KOPT-K1 (cell line): ENCODE data around the gene TMED9.
A peak's percentile ranks its signal among the peaks of the same experiment; 100 is the strongest.

Source experiments
- H3K27ac ChIP-seq: fragments of 200-600 bp; sonication (generic); 2 replicates; pipeline ENCODE4 v1.5.1; 2016; ENCODE audit warnings: antibody characterized with exemption, mild to moderate bottlenecking, low read depth, low read length; ENCODE audit not compliant: poor library complexity, severe bottlenecking
- H3K36me3 ChIP-seq: fragments of 200-600 bp; sonication (generic); 2 replicates; pipeline ENCODE4 v1.5.1; 2017; ENCODE audit warnings: antibody characterized with exemption, mild to moderate bottlenecking, low read length, moderate library complexity; ENCODE audit not compliant: insufficient read depth
- H3K9me3 ChIP-seq: fragments of 200-600 bp; sonication (generic); 2 replicates; pipeline ENCODE4 v1.5.1; 2017; ENCODE audit warnings: antibody characterized with exemption, low read length, mild to moderate bottlenecking; ENCODE audit not compliant: insufficient read depth, poor library complexity, severe bottlenecking

TMED9 gene

GRCh38 chr5:177592010-177592834 is at the start of gene TMED9:
TMED9 (plus strand) TSS chr5:177592203; CDS start chr5:177592215, 12 bp downstream.
- peaks cover 36% of the 10 kb centered on the region for H3K36me3 ChIP-seq
- peaks cover 5% of the 10 kb centered on the region for H3K9me3 ChIP-seq
- peak within 1 kb of the TSS; percentile 78 for H3K27ac ChIP-seq

DNA sequence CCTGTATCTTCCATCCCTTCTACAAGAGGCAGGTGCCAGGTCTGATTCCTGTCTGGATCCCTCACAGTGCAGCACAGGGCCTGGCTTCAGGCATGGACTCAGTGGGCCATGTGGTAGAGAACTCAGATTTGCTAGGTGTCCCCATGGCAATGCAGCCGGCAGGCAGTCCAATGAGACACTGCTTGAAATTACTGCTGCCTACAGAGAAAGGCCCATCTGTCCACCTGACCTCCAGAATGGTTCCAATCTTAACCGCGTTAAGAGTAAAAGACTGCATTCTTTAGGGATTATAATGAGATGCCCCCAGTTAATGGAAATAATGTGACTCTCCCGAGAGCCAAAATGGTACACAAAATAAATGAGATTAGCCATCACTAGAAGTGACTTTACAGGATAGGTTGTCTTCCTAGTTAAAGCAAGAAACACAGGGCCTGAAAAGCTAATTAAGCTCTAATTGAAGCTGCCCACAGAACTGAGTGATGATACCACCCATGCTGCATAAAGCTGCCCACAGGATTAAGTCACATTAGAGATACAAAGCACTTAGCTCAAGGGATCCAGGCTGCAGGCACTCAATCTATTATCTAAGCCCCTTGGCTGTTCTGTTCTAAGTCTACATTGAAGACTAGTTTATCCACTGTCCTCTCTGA is 49.1 kb upstream of the TMED9 start:
- no peaks in the 10 kb centered on the region for H3K9me3 ChIP-seq
- H3K36me3 ChIP-seq, result peaks cover 70% of the 10 kb centered on the region
- H3K27ac ChIP-seq, result no peak overlapping the region

DNA sequence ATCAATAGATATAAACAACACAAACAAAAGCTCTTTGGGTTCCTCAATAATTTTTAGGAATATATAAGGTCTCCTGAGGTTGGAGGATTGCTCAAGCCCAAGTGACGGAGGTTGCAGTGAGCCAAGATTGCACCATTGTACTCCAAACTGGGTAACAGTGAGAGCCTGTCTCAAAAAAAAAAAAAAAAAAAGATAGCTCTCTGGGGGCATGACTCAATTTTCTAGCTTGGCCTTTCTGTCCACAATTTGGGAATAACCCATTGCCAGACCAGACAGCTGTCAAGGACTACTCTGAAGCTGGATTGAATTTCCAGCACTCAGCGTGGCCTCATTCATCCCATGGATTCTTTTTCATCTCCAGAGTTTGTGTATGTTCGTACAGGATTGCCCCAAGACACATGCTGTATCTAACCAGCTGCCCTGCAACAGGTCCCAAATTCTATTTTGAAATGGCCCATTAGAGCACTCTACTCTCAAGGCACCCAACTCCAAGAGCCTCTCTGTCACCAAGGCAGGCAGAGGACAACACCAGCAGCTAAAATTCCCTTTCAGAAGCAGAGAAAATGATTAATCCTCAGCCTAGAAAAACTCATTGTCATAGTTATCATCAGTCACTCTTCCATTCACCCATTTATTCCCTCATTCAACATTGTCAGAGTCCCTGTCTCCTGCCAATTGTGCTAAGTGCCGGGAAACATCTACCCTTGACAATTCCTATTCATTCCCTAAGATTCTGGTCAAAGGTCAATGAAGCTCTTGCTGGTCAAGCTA is 46.3 kb upstream of the TMED9 start:
- Histone ChIP-seq H3K27ac (no peak overlapping the region), H3K9me3 (no peaks in the 10 kb centered on the region), H3K36me3 (peaks cover 71% of the 10 kb centered on the region)

GRCh38 chr5:177546258-177546741 is 45.7 kb upstream of the TMED9 start:
- no peaks in the 10 kb centered on the region for H3K9me3 ChIP-seq
- peaks cover 74% of the 10 kb centered on the region for H3K36me3 ChIP-seq
- H3K27ac ChIP-seq, result no peak overlapping the region

DNA sequence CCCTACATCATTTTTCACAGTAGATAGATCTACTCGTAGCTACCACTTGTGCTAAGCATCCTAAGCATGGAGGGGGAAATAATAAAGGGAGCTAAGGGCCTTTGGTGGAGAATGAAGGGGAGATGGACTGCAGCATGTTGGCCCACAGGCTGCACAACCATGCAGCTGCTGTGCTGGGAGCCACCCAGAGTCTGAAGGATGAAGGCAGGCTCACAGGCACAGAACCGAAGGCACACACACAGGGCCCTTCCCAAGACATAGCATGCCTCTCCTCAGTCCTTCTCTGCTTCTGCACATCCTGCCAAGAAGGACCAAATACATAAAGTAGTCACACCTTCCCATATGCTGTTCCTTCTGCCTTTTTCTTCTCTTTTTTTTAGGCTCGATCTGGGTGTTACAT is 44.3 kb upstream of the TMED9 start:
- peaks cover 75% of the 10 kb centered on the region for H3K36me3 ChIP-seq
- no peaks in the 10 kb centered on the region for H3K9me3 ChIP-seq
- no peak overlapping the region for H3K27ac ChIP-seq

GRCh38 chr5:177548495-177548894 is 43.5 kb upstream of the TMED9 start:
- Histone ChIP-seq H3K9me3 (no peaks in the 10 kb centered on the region), H3K27ac (no peak overlapping the region), H3K36me3 (peaks cover 71% of the 10 kb centered on the region)

DNA sequence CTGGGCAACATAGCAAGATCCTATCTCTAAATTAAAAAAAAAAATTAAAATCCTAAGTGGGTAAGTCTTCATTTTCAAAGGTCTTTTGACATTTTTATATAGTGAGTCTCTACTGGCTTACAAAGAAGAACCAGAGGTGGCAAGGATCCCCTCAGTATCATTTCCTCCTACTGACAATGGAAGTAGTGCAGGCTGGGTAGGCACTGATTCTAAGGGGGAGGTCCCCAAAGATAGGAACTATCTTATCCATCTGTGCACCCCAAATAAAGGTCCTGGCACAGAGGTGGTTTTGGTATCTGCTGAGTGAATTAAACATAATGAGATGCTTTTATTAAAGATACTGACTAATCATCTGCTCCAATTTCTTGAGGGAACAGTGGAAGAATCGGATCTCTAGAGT is 41.9 kb upstream of the TMED9 start:
- H3K36me3 ChIP-seq, result peaks cover 66% of the 10 kb centered on the region
- no peak overlapping the region for H3K27ac ChIP-seq
- no peaks in the 10 kb centered on the region for H3K9me3 ChIP-seq

- no peaks in the 10 kb centered on the region for H3K9me3 ChIP-seq
- H3K27ac ChIP-seq, result peak overlapping the region; percentile 64
- peaks cover 48% of the 10 kb centered on the region for H3K36me3 ChIP-seq
Measured at GRCh38 chr5:177552839-177553455, 39.1 kb upstream of the TMED9 start.

DNA sequence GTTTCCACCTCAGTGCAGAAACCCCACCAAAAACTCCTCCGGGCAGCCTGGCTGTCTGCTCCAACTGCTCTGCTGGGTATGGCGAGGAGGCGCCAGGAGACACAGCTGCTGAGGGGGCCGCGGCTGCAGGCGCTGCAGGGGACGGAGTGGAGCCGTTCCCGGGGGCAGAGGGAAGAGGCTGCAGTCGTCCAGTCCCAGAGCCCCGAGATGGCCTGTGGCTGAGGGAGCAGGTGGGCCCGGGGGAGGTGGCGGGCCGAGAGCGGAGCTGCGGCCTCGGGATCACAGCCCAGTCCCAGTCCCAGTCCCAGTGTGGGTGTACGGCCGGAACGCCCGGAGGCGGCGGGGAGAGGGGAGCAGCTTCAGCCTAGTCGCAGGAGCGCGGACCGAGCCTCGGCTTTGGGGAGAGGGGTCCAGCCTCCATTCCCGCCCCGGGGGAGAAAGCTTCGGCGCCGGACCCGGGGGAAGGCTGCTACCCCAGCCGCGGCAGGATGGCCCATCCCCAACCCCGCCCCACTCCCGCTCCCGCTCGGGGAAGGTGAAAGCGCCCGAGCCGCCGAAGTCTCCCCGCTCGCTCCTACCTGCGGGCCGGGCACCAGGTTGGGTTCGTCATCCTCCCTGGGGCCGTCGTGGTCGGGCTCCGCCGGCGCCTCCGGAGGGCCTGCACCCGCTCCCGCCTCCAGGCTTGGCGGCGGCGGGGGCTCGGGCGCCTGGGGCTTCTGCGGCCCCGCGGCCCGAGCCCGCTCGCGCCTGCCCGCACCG is 38.2 kb upstream of the TMED9 start:
- H3K36me3 ChIP-seq, result peaks cover 39% of the 10 kb centered on the region
- peak overlapping the region; percentile 64 for H3K27ac ChIP-seq
- H3K9me3 ChIP-seq, result no peaks in the 10 kb centered on the region

- Histone ChIP-seq H3K9me3 (no peaks in the 10 kb centered on the region), H3K27ac (peak within 1 kb of the TSS; percentile 64), H3K36me3 (peaks cover 35% of the 10 kb centered on the region)
Measured at GRCh38 chr5:177554474-177555111, 37.4 kb upstream of the TMED9 start, which contains the start of gene FAM193B. FAM193B (minus strand) TSS chr5:177554563; CDS start chr5:177554458, 105 bp downstream.

DNA sequence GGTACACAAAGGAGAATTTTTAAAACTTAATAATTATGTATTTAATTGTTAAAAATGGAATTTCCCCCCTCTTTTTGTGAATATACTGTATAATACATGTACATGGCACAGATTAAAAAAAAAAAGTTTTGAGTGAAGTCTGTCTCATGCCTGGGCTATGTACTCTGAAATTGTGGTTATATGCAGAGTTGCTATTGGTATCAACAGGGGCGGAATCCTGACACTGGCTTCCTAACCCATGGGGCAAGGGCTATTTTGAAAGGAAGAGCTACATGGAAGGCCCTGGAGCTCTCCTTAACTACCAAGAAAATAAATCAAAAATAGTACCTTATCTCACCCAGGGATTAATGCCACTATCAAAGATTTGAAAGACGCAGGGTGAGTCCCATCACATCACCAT is 36.8 kb upstream of the TMED9 start:
- no peaks in the 10 kb centered on the region for H3K9me3 ChIP-seq
- peaks cover 29% of the 10 kb centered on the region for H3K36me3 ChIP-seq
- H3K27ac ChIP-seq, result no peak overlapping the region

DNA sequence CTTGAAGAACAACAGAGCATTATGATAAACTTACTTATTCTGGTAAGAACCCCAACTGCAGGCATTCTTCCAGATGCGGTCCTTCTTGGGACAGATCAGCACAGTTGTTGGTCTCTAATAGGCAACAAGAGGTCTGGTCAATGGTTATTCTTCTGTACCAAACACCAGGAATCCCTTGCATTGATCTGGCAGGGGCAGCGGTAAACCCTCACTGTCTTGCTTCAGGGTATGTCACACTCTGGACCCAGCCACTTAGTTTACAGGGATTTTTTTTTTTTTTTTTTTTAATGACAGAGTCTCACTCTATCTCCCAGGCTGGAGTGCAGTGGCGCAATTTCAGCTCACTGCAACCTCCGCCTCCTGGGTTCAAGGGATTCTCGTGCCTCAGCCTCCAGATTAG is 36.3 kb upstream of the TMED9 start:
- Histone ChIP-seq H3K27ac (no peak overlapping the region), H3K36me3 (peaks cover 24% of the 10 kb centered on the region), H3K9me3 (no peaks in the 10 kb centered on the region)

DNA sequence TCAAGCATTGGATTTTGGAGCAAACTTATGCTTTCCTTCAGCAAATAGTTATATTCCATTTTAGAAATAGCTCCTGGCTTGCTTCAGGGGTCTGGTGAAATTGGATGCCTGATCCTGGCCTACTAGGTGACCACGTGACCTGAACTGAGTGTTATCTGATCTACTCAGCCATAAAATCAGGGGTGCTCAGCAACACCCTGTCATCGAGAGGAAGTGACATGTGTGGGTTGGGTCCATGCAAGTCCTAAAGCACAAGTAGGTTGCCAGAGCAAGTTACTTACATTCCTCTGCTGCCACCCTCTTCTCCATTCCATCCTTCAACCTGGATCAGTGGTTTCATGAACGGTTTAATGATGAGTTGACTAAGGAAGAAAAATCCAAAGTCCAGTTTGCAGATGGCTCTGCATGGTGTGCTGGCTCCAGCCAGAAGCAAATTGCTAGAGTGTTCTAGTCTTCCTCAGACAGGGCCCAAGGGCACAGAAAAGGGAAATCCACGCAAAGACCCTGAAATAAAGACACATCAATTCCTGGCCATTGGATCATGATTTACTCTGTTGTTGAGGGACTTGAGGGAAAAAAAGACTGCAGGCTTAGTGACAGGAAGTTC is 34.9 kb upstream of the TMED9 start:
- Histone ChIP-seq H3K36me3 (peaks cover 9% of the 10 kb centered on the region), H3K9me3 (peaks cover 3% of the 10 kb centered on the region), H3K27ac (no peak overlapping the region)
